ENCODE data around the gene FAM13A.
A peak's percentile ranks its signal among the peaks of the same experiment; 100 is the strongest.

The FAM13A gene

GRCh38 chr4:88775529-88775928 lies 281.5 kb downstream of the FAM13A start:
- H3K4me3 ChIP-seq (ENCODE audit: control insufficient read depth, low read depth, low read length), result no peak overlapping the region
- no peak for TF ChIP-seq CTCF (IDR thresholded peaks at IDR 0.05; ENCODE audit: control insufficient read depth, insufficient read depth, low read depth, low read length, missing control alignments)
- no peak for DNase-seq (ENCODE audit: low read depth)

DNA sequence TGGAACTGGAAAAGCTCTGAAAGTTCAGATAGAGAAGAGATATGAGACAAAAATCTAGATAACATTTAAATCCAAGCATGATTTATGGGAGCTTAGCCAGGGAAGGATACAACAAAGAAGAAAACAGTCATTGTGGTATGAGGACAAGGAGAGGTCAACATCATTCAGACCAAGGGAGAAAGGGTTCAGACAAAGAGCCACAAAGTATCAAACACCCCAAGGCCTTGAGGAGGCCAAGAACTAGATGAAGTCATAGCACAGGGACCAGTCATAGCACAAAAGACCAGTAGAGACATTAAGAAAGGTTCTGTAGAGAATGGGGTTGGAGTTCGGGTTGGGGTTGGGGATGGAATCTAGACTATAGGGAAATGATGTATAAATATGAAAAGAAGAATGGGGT lies 282.0 kb downstream of the FAM13A start:
- H3K4me3 ChIP-seq (ENCODE audit: control insufficient read depth, low read depth, low read length), result no peak overlapping the region
- no peak for DNase-seq (ENCODE audit: low read depth)
- TF ChIP-seq CTCF (IDR thresholded peaks at IDR 0.05; ENCODE audit: control insufficient read depth, insufficient read depth, low read depth, low read length, missing control alignments), result no peak

GRCh38 chr4:88771883-88772450 lies 285.0 kb downstream of the FAM13A start:
- no peak for DNase-seq (ENCODE audit: low read depth)
- no peak for TF ChIP-seq CTCF (IDR thresholded peaks at IDR 0.05; ENCODE audit: control insufficient read depth, insufficient read depth, low read depth, low read length, missing control alignments)
- H3K4me3 ChIP-seq (ENCODE audit: control insufficient read depth, low read depth, low read length), result no peak overlapping the region

DNA sequence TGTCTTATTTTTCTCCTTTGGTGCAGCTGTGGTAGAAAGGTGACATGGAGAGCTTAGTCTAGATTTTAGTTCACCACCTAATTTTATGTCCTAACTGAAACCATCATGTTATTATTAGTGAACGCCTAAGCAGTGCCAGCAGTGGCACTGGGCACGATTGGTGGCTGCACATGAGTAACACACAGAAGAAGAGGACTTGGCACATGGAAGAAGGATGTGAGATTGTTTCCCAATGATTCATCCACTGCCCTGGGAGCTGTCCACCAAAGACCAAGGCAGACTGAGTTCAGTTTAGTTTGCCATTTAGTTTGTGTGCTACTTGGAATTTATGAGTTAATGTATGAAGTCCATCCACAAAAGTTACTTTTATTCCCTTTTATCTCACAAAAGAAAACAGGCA lies 291.3 kb downstream of the FAM13A start:
- no peak overlapping the region for H3K4me3 ChIP-seq (ENCODE audit: control insufficient read depth, low read depth, low read length)
- DNase-seq (ENCODE audit: low read depth), result peak; percentile 61
- TF ChIP-seq CTCF (IDR thresholded peaks at IDR 0.05; ENCODE audit: control insufficient read depth, insufficient read depth, low read depth, low read length, missing control alignments), result no peak

DNA sequence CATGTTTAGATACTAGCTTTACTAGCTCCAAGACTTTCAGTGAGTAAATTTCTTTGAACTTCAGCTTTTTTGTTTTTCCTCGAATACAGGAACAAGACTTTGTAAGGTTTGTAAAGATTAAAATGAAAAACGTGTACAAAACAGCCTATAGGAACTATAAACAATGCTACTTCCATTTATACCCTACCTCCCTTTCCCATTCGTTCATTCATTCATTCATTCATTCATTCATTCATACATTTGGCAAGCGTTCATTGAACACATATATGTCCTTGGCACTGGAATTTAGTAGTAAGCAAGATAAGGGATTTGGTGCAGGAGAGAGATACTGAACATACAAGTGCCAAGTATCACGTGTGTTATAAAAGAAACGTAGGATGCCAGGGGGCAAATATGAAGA lies 293.9 kb downstream of the FAM13A start:
- H3K4me3 ChIP-seq (ENCODE audit: control insufficient read depth, low read depth, low read length), result no peak overlapping the region
- DNase-seq (ENCODE audit: low read depth), result no peak
- TF ChIP-seq CTCF (IDR thresholded peaks at IDR 0.05; ENCODE audit: control insufficient read depth, insufficient read depth, low read depth, low read length, missing control alignments), result no peak

DNA sequence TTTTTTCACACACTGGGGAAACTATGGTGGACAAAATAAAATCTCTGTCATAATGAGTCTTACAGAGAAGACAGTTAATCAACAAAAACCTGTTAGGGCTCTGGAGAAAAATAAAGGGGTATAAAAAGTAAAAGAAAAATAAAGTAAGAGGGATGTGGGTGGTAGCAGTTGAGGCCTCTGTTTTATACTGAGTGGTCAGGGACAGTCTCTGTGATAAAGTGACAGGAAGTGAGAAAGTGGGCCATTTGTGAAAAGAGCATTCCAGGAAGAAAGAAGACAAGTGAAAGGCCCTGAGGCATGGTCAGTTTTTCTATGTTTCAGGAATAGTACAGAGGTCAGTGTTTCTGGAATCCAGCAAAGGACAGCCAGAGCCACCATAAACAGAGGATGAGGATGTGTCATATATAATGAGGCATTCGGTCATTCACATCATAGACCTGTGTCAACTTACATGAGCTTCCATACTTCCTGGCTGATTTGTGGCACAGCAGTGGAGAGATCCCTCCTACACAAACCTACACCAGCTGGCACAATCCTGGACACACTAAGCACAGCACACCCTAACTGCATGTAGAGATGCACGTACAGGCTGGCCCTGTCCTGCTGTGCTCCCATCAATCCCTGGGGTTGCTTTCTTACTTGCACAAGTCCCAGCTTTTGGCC lies 295.0 kb downstream of the FAM13A start:
- no peak for DNase-seq (ENCODE audit: low read depth)
- no peak overlapping the region for H3K4me3 ChIP-seq (ENCODE audit: control insufficient read depth, low read depth, low read length)
- no peak for TF ChIP-seq CTCF (IDR thresholded peaks at IDR 0.05; ENCODE audit: control insufficient read depth, insufficient read depth, low read depth, low read length, missing control alignments)

All from AG09309 (cell line).